Measurements from ENCODE around the gene MOV10L1.
"Not testable (repeated sequence)": the region's sequence is repeated elsewhere in the genome, so short reads cannot be mapped to it uniquely, and the experiment has no call there.

MOV10L1 gene

GRCh38 chr22:50136581-50137015 lies 46.8 kb downstream of the MOV10L1 start:
- Histone ChIP-seq H3K4me1 (ENCODE audit: control insufficient read depth, low read depth, low read length) (no peaks in the 10 kb centered on the region), H3K27me3 (ENCODE audit: control insufficient read depth, insufficient read depth, low read length) (no peaks in the 10 kb centered on the region), H3K27ac (ENCODE audit: low read length) (no peak overlapping the region), H3K4me3 (ENCODE audit: low read length) (no peak overlapping the region), H3K9me3 (ENCODE audit: control insufficient read depth, low read depth, low read length) (no peaks in the 10 kb centered on the region), H3K9ac (ENCODE audit: low read length) (no peak overlapping the region), H3K36me3 (ENCODE audit: control insufficient read depth, low read depth, low read length) (no peaks in the 10 kb centered on the region)

- not testable (repeated sequence) for H3K4me3 ChIP-seq (ENCODE audit: low read length); H3K36me3 ChIP-seq (ENCODE audit: control insufficient read depth, low read depth, low read length); H3K9ac ChIP-seq (ENCODE audit: low read length); H3K27me3 ChIP-seq (ENCODE audit: control insufficient read depth, insufficient read depth, low read length); H3K27ac ChIP-seq (ENCODE audit: low read length); H3K9me3 ChIP-seq (ENCODE audit: control insufficient read depth, low read depth, low read length); H3K4me1 ChIP-seq (ENCODE audit: control insufficient read depth, low read depth, low read length)
Measured at GRCh38 chr22:50137277-50137676, 47.5 kb downstream of the MOV10L1 start.

- no peak overlapping the region for H3K9ac ChIP-seq (ENCODE audit: low read length)
Measured at GRCh38 chr22:50138041-50138440, 48.2 kb downstream of the MOV10L1 start.

GRCh38 chr22:50138988-50139387 lies 49.2 kb downstream of the MOV10L1 start:
- Histone ChIP-seq H3K27ac (ENCODE audit: low read length) (no peak overlapping the region), H3K4me3 (ENCODE audit: low read length) (no peak overlapping the region), H3K9ac (ENCODE audit: low read length) (no peak overlapping the region), H3K27me3 (ENCODE audit: control insufficient read depth, insufficient read depth, low read length) (no peaks in the 10 kb centered on the region), H3K9me3 (ENCODE audit: control insufficient read depth, low read depth, low read length) (no peaks in the 10 kb centered on the region), H3K4me1 (ENCODE audit: control insufficient read depth, low read depth, low read length) (no peaks in the 10 kb centered on the region), H3K36me3 (ENCODE audit: control insufficient read depth, low read depth, low read length) (no peaks in the 10 kb centered on the region)

More at GRCh38 chr22:50138041-50138440, 48.2 kb downstream of the MOV10L1 start:
- Histone ChIP-seq H3K9me3 (ENCODE audit: control insufficient read depth, low read depth, low read length) (no peaks in the 10 kb centered on the region), H3K27ac (ENCODE audit: low read length) (no peak overlapping the region), H3K27me3 (ENCODE audit: control insufficient read depth, insufficient read depth, low read length) (no peaks in the 10 kb centered on the region), H3K36me3 (ENCODE audit: control insufficient read depth, low read depth, low read length) (no peaks in the 10 kb centered on the region), H3K4me3 (ENCODE audit: low read length) (no peak overlapping the region), H3K4me1 (ENCODE audit: control insufficient read depth, low read depth, low read length) (no peaks in the 10 kb centered on the region)

GRCh38 chr22:50139843-50140415 lies 50.1 kb downstream of the MOV10L1 start:
- Histone ChIP-seq H3K27ac (ENCODE audit: low read length) (no peak overlapping the region), H3K36me3 (ENCODE audit: control insufficient read depth, low read depth, low read length) (no peaks in the 10 kb centered on the region), H3K9me3 (ENCODE audit: control insufficient read depth, low read depth, low read length) (no peaks in the 10 kb centered on the region), H3K27me3 (ENCODE audit: control insufficient read depth, insufficient read depth, low read length) (no peaks in the 10 kb centered on the region), H3K4me3 (ENCODE audit: low read length) (no peak overlapping the region), H3K9ac (ENCODE audit: low read length) (no peak overlapping the region), H3K4me1 (ENCODE audit: control insufficient read depth, low read depth, low read length) (no peaks in the 10 kb centered on the region)

- H3K4me1 ChIP-seq (ENCODE audit: control insufficient read depth, low read depth, low read length) = no peaks in the 10 kb centered on the region
Measured at GRCh38 chr22:50140615-50141014, 50.8 kb downstream of the MOV10L1 start.

GRCh38 chr22:50141462-50141861 lies 51.7 kb downstream of the MOV10L1 start:
- Histone ChIP-seq H3K9me3 (ENCODE audit: control insufficient read depth, low read depth, low read length) (no peaks in the 10 kb centered on the region), H3K27ac (ENCODE audit: low read length) (no peak overlapping the region), H3K9ac (ENCODE audit: low read length) (no peak overlapping the region)

More at GRCh38 chr22:50140615-50141014, 50.8 kb downstream of the MOV10L1 start:
- no peaks in the 10 kb centered on the region for H3K27me3 ChIP-seq (ENCODE audit: control insufficient read depth, insufficient read depth, low read length)
- H3K4me3 ChIP-seq (ENCODE audit: low read length) = no peak overlapping the region
- H3K36me3 ChIP-seq (ENCODE audit: control insufficient read depth, low read depth, low read length) = no peaks in the 10 kb centered on the region
- H3K9ac ChIP-seq (ENCODE audit: low read length) = no peak overlapping the region
- H3K27ac ChIP-seq (ENCODE audit: low read length) = no peak overlapping the region
- no peaks in the 10 kb centered on the region for H3K9me3 ChIP-seq (ENCODE audit: control insufficient read depth, low read depth, low read length)

GRCh38 chr22:50141891-50142363 lies 52.1 kb downstream of the MOV10L1 start:
- no peak overlapping the region for H3K4me3 ChIP-seq (ENCODE audit: low read length)
- H3K9ac ChIP-seq (ENCODE audit: low read length) = no peak overlapping the region
- H3K9me3 ChIP-seq (ENCODE audit: control insufficient read depth, low read depth, low read length) = no peaks in the 10 kb centered on the region
- H3K27me3 ChIP-seq (ENCODE audit: control insufficient read depth, insufficient read depth, low read length) = no peaks in the 10 kb centered on the region
- no peaks in the 10 kb centered on the region for H3K4me1 ChIP-seq (ENCODE audit: control insufficient read depth, low read depth, low read length)
- no peak overlapping the region for H3K27ac ChIP-seq (ENCODE audit: low read length)
- no peaks in the 10 kb centered on the region for H3K36me3 ChIP-seq (ENCODE audit: control insufficient read depth, low read depth, low read length)

More at GRCh38 chr22:50141462-50141861, 51.7 kb downstream of the MOV10L1 start:
- Histone ChIP-seq H3K4me1 (ENCODE audit: control insufficient read depth, low read depth, low read length) (no peaks in the 10 kb centered on the region), H3K36me3 (ENCODE audit: control insufficient read depth, low read depth, low read length) (no peaks in the 10 kb centered on the region), H3K4me3 (ENCODE audit: low read length) (no peak overlapping the region), H3K27me3 (ENCODE audit: control insufficient read depth, insufficient read depth, low read length) (no peaks in the 10 kb centered on the region)

GRCh38 chr22:50143096-50143495 lies 53.3 kb downstream of the MOV10L1 start:
- H3K27ac ChIP-seq (ENCODE audit: low read length) = no peak overlapping the region
- no peaks in the 10 kb centered on the region for H3K27me3 ChIP-seq (ENCODE audit: control insufficient read depth, insufficient read depth, low read length)
- no peaks in the 10 kb centered on the region for H3K36me3 ChIP-seq (ENCODE audit: control insufficient read depth, low read depth, low read length)
- H3K9me3 ChIP-seq (ENCODE audit: control insufficient read depth, low read depth, low read length) = no peaks in the 10 kb centered on the region
- H3K4me3 ChIP-seq (ENCODE audit: low read length) = no peak overlapping the region
- H3K4me1 ChIP-seq (ENCODE audit: control insufficient read depth, low read depth, low read length) = no peaks in the 10 kb centered on the region
- no peak overlapping the region for H3K9ac ChIP-seq (ENCODE audit: low read length)

- Histone ChIP-seq H3K9me3 (ENCODE audit: control insufficient read depth, low read depth, low read length) (no peaks in the 10 kb centered on the region), H3K4me3 (ENCODE audit: low read length) (no peak overlapping the region), H3K27ac (ENCODE audit: low read length) (no peak overlapping the region), H3K36me3 (ENCODE audit: control insufficient read depth, low read depth, low read length) (no peaks in the 10 kb centered on the region), H3K27me3 (ENCODE audit: control insufficient read depth, insufficient read depth, low read length) (no peaks in the 10 kb centered on the region), H3K9ac (ENCODE audit: low read length) (no peak overlapping the region), H3K4me1 (ENCODE audit: control insufficient read depth, low read depth, low read length) (no peaks in the 10 kb centered on the region)
Measured at GRCh38 chr22:50144005-50144614, 54.3 kb downstream of the MOV10L1 start.

- no peak overlapping the region for H3K4me3 ChIP-seq (ENCODE audit: low read length)
- no peaks in the 10 kb centered on the region for H3K36me3 ChIP-seq (ENCODE audit: control insufficient read depth, low read depth, low read length)
- H3K4me1 ChIP-seq (ENCODE audit: control insufficient read depth, low read depth, low read length) = no peaks in the 10 kb centered on the region
- no peaks in the 10 kb centered on the region for H3K9me3 ChIP-seq (ENCODE audit: control insufficient read depth, low read depth, low read length)
- no peak overlapping the region for H3K27ac ChIP-seq (ENCODE audit: low read length)
- no peak overlapping the region for H3K9ac ChIP-seq (ENCODE audit: low read length)
- no peaks in the 10 kb centered on the region for H3K27me3 ChIP-seq (ENCODE audit: control insufficient read depth, insufficient read depth, low read length)
Measured at GRCh38 chr22:50145721-50146438, 56.1 kb downstream of the MOV10L1 start.

Measured in iPS-18a (cell line).